ENCODE data around the gene SLC39A12. TPM values are rescaled to one million over a fixed set of nuclear protein-coding genes. Genes with fewer than 3 reads are reported as not detected.

SLC39A12 gene
- total and polyA plus RNA-seq, 2 of the 8 experiments (the other 6 are each of a cell fraction or from before 2014, with no cell fraction given) = not detected

DNA sequence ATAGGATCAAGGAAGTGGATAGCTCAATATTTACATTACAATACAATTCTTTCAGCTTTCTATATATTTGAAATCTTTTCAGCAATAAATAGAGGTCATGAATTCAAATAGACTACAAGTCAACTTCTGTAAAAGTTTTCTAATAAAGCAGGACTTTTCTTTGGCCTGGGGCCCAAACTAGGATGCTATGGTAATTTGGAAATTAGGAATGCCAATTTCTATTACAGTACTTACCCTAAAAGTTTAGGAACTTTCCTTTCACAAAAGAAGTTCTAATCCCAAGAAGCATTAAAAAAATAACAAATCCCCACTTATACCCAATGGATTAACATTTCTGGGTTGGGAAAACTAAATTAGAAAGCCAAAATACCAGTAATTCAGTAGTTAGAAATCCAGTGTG, 40.5 kb downstream of the SLC39A12 start:
- POLR2A ChIA-PET (ENCODE audit: partially characterized antibody) = no interaction called here
- H3K4ac ChIP-seq (replicated peaks; ENCODE audit: insufficient read length, low read depth, low read length) = no peak overlapping the region
- no peak overlapping the region for H3K14ac ChIP-seq (ENCODE audit: insufficient read length)
- DNase-seq (ENCODE audit: low read depth in 1 of 2, low spot score in 2 of 2) (no peak), FAIRE-seq (no peak)
- no peak overlapping the region for H2AFZ ChIP-seq (ENCODE audit: low read length)
- H2BK120ac ChIP-seq (replicated peaks; ENCODE audit: low read depth, low read length) = no peak overlapping the region
- CTCF ChIA-PET (ENCODE audit: partially characterized antibody) = no interaction called here
- H3K23me2 ChIP-seq (ENCODE audit: low read depth, low read length) = no peaks in the 10 kb centered on the region
- no peak overlapping the region for H4K8ac ChIP-seq (ENCODE audit: extremely low read depth, insufficient read depth, low read length)
- no peak overlapping the region for H3K4me3 ChIP-seq (ENCODE audit: extremely low read depth in 1 of 4, insufficient read depth in 2 of 4, low read depth in 3 of 4, low read length in 4 of 4)
- no peaks in the 10 kb centered on the region for H4K20me1 ChIP-seq (replicated peaks in 1 of 2; ENCODE audit: control insufficient read depth in 1 of 2, insufficient read depth in 2 of 2, low read length in 2 of 2)
- H2BK15ac ChIP-seq (ENCODE audit: low read length) = no peak overlapping the region
- no peaks in the 10 kb centered on the region for H3K79me2 ChIP-seq (ENCODE audit: control insufficient read depth in 1 of 2, insufficient read depth in 2 of 2, low read length in 2 of 2)
- H3K56ac ChIP-seq (replicated peaks; ENCODE audit: insufficient read length, low read depth, low read length) = no peak overlapping the region
- no peak overlapping the region for H2BK5ac ChIP-seq (ENCODE audit: low read depth, low read length)
- H4K5ac ChIP-seq (ENCODE audit: insufficient read length, low read depth, low read length) = no peak overlapping the region
- no peak overlapping the region for H2BK12ac ChIP-seq (ENCODE audit: low read depth, low read length)
- no peak overlapping the region for H3K27ac ChIP-seq (ENCODE audit: low read depth, low read length)
- H3K9ac ChIP-seq (replicated peaks in 1 of 4; ENCODE audit: extremely low read depth in 1 of 4, low read depth in 3 of 4, low read length in 3 of 4) = no peak overlapping the region
- H3K36me3 ChIP-seq (ENCODE audit: control insufficient read depth in 2 of 4, insufficient read depth in 4 of 4, low read length in 3 of 4) = no peaks in the 10 kb centered on the region
- H2BK20ac ChIP-seq (ENCODE audit: low read length) = no peak overlapping the region
- H3K4me1 ChIP-seq (replicated peaks in 1 of 4; ENCODE audit: control insufficient read depth in 3 of 4, insufficient read depth in 4 of 4, low read length in 3 of 4) = no peaks in the 10 kb centered on the region
- no peaks in the 10 kb centered on the region for H3K9me3 ChIP-seq (ENCODE audit: insufficient read depth in 2 of 2, low read depth in 1 of 2, low read length in 1 of 2)
- H3K18ac ChIP-seq (ENCODE audit: extremely low read depth, low read length) = no peak overlapping the region
- no peak overlapping the region for H3K23ac ChIP-seq (ENCODE audit: insufficient read length)
- H2AK5ac ChIP-seq (ENCODE audit: low read depth, low read length) = no peak overlapping the region
- TF ChIP-seq SP1 (IDR thresholded peaks at IDR 0.05; ENCODE audit: low read depth, low read length) (no peak), EP300 (IDR thresholded peaks at IDR 0.05; ENCODE audit: borderline replicate concordance in 1 of 2, low read depth in 2 of 2, low read length in 2 of 2) (no peak), BACH1 (IDR thresholded peaks at IDR 0.05; ENCODE audit: low read length) (no peak), BRCA1 (IDR thresholded peaks at IDR 0.05; ENCODE audit: low read depth, low read length) (no peak), SAP30 (IDR thresholded peaks at IDR 0.05; ENCODE audit: insufficient read depth, insufficient replicate concordance, low read length) (no peak), TEAD4 (IDR thresholded peaks at IDR 0.05; ENCODE audit: low read depth, low read length) (no peak), CTBP2 (IDR thresholded peaks at IDR 0.05; ENCODE audit: borderline replicate concordance, insufficient read depth, insufficient read length, low read length) (no peak), NANOG (IDR thresholded peaks at IDR 0.05; ENCODE audit: insufficient read depth, low read depth, low read length, poor library complexity, severe bottlenecking) (no peak), CBX8 (IDR thresholded peaks at IDR 0.05; ENCODE audit: borderline replicate concordance, low read depth, low read length) (no peak)
- TF ChIP-seq, protein P1, sequence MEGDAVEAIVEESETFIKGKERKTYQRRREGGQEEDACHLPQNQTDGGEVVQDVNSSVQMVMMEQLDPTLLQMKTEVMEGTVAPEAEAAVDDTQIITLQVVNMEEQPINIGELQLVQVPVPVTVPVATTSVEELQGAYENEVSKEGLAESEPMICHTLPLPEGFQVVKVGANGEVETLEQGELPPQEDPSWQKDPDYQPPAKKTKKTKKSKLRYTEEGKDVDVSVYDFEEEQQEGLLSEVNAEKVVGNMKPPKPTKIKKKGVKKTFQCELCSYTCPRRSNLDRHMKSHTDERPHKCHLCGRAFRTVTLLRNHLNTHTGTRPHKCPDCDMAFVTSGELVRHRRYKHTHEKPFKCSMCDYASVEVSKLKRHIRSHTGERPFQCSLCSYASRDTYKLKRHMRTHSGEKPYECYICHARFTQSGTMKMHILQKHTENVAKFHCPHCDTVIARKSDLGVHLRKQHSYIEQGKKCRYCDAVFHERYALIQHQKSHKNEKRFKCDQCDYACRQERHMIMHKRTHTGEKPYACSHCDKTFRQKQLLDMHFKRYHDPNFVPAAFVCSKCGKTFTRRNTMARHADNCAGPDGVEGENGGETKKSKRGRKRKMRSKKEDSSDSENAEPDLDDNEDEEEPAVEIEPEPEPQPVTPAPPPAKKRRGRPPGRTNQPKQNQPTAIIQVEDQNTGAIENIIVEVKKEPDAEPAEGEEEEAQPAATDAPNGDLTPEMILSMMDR (IDR thresholded peaks at IDR 0.05; ENCODE audit: control extremely low read depth in 1 of 3, insufficient read depth in 1 of 3, low read depth in 1 of 3, low read length in 3 of 3) = no peak
- no peak overlapping the region for H4K91ac ChIP-seq (replicated peaks; ENCODE audit: insufficient read length, low read length)
- H3K27me3 ChIP-seq (replicated peaks in 1 of 4; ENCODE audit: control insufficient read depth in 3 of 4, extremely low read depth in 1 of 4, insufficient read depth in 3 of 4, low read length in 3 of 4) = no peaks in the 10 kb centered on the region
- H3K79me1 ChIP-seq (ENCODE audit: low read depth, low read length) = no peaks in the 10 kb centered on the region
- H3K4me2 ChIP-seq (ENCODE audit: insufficient read depth in 1 of 2, low read depth in 2 of 2, low read length in 2 of 2) = no peak overlapping the region
